Stimulated activated CD4-positive, alpha-beta T cell treated with anti-CD3 and anti-CD28 coated beads, TNF-alpha, amount 100 ng/mL, for 48 hours (primary cell): Measurements from ENCODE around the gene CMTM2.
"Not testable (repeated sequence)": the region's sequence is repeated elsewhere in the genome, so short reads cannot be mapped to it uniquely, and the experiment has no call there.

ENCODE experiments used
- DNase-seq, 3 donors: peaks; one replicate each; pipeline ENCODE4 v3.0.0-alpha.2; 2020; ENCODE audit warnings: low read depth in 3 of 3

The CMTM2 gene

GRCh38 chr16:66630561-66631260, 51.4 kb downstream of the CMTM2 start:
- DNase-seq: not testable (repeated sequence)

DNA sequence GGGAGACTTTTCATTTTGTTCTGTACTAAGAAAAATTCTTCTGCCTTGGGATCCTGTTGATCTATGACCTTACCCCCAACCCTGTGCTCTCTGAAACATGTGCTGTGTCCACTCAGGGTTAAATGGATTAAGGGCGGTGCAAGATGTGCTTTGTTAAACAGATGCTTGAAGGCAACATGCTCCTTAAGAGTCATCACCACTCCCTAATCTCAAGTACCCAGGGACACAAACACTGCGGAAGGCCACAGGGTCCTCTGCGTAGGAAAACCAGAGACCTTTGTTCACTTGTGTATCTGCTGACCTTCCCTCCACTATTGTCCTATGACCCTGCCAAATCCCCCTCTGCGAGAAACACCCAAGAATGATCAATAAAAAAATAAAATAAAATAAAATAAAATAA, 52.3 kb downstream of the CMTM2 start:
- DNase-seq: not testable (repeated sequence)

DNA sequence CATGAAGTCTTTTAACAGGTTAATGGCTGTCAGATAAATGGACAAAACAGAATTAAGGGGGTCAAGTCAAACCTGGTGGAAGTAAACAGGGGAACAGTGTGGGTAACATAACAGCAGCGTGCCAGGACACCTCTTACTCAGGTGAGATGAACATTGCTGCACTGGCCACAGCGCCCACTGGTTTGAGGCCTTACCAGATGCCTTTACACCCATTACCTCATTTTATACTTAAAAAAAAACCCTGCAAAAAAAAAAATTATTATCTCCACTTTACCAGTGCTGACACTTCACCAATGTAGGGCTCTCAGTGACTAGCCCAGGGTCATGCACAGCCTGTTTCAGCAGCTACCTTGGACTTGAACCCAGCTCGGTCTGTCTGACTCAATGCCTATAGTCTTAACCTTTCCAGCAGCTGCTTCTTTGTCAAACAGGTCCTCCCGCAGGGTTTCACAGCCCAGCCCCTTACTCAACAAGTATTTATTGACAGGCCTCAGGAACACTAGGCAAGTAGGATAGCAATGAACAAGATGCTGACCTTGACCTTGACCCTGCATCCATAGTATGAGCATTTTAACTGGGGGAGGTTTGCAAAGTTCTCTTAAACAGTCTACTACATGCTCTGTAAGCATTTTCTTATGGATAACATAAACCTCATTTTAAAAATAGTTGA, 55.4 kb downstream of the CMTM2 start:
- DNase-seq: no peak

DNA sequence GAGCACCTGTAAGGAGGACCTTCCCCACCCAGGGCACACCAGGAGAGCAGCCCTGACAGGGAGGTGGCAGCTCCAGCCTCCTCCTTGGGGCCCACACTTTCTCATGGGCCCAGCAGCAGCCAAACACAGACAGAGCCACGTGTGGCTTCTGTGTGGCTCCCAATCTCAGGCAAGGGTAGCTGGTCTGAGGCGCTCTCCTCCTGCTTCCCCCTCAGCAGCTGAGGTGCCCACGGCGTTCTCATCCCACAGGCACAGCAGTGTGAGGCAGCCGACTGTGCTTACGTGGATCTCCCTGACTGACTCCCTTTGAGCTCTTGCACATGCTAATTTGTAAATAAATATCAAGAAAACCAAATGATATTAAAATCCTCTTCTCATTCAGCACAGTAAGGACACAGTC, 56.1 kb downstream of the CMTM2 start:
- DNase-seq: no peak

- DNase-seq: no peak
These were observed 56.9 kb downstream of the CMTM2 start for GRCh38 chr16:66636199-66636598.

DNA sequence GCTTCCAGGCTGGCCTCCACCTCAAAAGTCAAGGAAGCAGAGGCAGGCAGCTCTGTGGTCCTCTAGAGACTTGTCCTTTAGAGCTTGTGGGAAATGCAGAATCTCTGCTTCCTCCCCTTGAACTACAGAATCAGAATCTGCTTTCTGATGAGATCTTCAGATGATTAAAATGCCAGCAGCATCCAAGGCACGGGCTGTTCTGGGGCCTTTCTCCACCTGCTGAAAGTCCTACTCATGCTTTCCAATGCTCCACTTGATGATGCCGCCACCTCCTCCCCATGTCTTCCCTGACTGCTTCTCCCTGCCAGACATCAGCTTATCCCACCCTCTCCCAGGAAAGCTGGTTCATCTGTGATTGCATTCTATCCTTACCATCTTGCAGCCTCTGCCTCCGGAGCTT, 58.5 kb downstream of the CMTM2 start:
- DNase-seq: no peak
